ENCODE data around the gene SPC25.
"Not testable (repeated sequence)": the region's sequence is repeated elsewhere in the genome, so short reads cannot be mapped to it uniquely, and the experiment has no call there.

SPC25 gene

DNA sequence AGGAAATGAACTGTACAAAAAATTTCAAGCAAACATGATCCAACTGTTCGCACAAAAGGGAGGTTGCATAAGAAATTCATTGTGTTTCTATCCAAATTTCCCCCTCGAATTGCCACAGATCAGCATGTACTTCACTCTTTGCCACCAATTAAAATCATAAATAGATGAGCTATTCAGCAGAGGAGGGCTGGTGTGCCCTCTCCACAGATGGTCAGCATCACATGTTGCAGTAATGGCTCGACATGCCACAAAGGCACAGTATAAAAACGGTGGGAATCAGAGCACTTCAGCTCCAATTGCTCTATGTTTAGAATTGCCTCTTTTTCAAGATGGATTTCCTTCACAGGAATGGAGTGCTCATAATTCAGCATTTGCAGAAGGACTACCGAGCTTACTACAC, 10.8 kb upstream of the SPC25 start, which contains the start of gene G6PC2:
Gene G6PC2, plus strand, starts transcription at position 289 of the 400 bp plus-strand sequence. Its CDS starts 41 bp downstream, at position 330.
- no peak for DNase-seq

DNA sequence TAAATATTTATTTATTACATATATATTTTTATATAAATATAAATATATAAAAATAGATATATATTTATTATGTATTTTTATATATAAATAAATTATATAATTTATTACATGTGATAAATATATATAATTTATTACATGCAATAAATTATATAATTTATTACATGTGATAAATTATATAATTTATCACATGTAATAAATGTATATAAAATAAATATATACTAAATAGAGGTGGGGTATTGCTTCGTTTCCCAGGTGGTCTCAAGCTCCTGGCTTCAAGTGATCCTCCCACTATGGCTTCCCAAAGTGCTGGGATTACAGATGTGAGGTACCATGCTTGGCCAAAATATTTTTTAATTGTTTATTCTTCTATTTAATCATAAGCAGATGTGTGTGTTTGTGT, 7.2 kb upstream of the SPC25 start:
- no peak for DNase-seq

DNA sequence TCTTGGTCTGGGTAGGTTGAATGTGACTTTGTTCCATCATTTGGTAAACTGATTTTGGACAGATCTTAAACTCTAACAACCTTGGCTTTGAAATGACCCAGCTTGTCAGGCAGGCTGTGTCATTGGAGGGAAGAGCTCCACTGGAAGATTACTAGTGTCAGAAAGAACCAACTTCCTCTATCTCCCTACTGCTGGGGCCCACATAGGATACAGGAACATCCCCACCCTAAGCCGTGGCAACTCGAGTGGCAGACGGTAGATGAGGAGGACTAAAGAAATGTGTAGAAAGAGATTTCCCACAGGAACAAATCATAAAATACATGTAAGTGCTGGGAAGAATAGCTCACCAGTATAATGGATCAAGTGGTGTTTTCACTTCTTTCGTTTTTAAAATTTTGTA, 6.6 kb upstream of the SPC25 start:
- DNase-seq, result no peak

GRCh38 chr2:168895771-168896170, 5.5 kb upstream of the SPC25 start:
- no peak for DNase-seq

GRCh38 chr2:168894720-168895119, 4.5 kb upstream of the SPC25 start:
- no peak for DNase-seq

DNA sequence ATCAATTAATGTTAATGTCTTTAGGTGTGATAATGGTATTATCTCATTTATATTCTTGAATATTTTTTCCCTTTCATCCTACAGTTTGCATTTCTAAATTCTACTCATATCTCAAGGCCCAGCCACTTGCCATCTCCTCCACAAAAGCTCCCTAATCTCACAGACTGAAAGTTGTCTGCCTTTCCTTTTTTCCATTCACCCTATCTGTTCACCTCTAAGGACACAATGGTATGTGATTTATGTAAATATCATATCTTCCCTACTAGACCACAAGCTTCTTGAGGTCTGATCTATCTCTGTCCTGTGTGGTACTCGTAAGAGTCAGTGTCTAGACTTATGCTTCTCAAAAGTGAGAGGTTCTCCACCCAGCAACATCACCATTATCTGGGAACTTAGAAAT, 3.9 kb upstream of the SPC25 start:
- DNase-seq, result no peak

- no peak for DNase-seq
These were observed 2.1 kb upstream of the SPC25 start for GRCh38 chr2:168892327-168892726.

DNA sequence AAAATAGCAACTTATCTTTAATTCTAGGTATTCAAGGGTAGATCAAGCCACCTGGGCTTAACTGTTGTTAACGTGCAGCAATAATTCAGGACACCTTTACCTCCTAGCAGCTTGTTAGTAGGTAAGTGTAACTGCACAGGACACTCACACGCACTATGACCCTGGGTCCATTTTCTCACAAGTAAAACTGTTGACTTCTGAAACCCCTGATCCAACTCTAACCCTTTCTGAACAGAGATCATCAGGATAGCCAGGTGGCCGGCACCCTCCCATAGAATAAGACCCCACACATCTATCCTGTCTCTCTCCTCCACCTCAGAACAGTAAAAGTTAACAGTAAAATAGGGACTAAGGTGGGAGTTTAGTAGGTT, 610 bp downstream of the SPC25 start:
- peak; percentile 54 for DNase-seq

GRCh38 chr2:168884975-168885374, 5.3 kb downstream of the SPC25 start:
- DNase-seq, result no peak

DNA sequence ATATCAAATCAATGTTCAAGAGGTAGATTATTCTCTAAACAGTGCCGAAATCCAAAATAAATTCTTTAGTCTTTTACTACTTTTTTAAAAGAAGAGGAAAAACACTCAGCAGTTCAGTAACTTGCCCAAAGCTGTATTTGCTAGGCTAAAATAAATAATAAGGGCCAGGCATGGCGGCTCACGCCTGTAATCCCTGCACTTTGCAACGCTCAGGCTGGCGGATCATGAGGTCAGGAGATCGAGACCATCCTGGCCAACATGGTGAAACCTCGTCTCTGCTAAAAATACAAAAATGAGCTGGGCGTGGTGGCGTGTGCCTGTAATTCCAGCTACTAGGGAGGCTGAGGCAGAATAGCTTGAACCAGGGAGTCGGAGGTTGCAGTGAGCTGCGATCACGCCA, 8.1 kb downstream of the SPC25 start:
- DNase-seq, result not testable (repeated sequence)

- DNase-seq, result no peak
These were observed 15.7 kb downstream of the SPC25 start for GRCh38 chr2:168874368-168875054.

GRCh38 chr2:168870824-168871223, 19.4 kb downstream of the SPC25 start:
- DNase-seq, result not testable (repeated sequence)

GRCh38 chr2:168870369-168870768, 19.9 kb downstream of the SPC25 start:
- not testable (repeated sequence) for DNase-seq

DNA sequence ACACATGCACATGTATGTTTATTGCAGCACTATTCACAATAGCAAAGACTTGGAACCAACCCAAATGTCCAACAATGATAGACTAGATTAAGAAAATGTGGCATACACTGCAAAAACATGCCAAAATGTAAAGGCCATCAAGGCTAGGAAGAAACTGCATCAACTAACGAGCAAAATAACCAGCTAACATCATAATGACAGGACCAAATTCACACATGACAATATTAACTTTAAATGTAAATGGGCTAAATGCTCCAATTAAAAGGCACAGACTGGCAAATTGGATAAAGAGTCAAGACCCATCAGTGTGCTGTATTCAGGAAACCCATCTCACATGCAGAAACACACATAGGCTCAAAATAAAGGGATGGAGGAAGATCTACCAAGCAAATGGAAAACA, 23.1 kb downstream of the SPC25 start:
- DNase-seq, result not testable (repeated sequence)

- no peak for DNase-seq
These were observed 32.1 kb downstream of the SPC25 start for GRCh38 chr2:168858146-168858545.

- no peak for DNase-seq
These were observed 34.6 kb downstream of the SPC25 start for GRCh38 chr2:168855601-168856000.

GRCh38 chr2:168854651-168855050, 35.6 kb downstream of the SPC25 start:
- no peak for DNase-seq

DNA sequence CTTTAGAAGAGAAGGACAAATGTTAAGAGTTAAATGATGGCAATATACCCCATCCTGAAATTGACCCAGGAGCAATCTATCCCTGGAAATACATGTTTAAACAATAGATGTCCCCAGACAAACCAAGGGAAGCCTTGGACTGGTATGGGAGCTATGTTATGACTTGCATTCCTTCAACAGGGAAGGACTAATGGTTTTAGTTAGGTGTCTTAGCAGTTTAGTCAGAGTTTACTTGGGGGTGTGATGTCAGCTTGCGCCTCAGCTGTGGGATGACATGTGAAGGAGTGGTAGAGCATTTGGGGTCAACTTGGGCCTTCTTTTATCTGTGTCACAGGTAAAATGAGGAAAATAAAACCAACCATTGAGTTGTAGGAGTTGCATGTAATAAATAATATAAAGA, 36.8 kb downstream of the SPC25 start:
- no peak for DNase-seq

- DNase-seq, result no peak
These were observed 37.7 kb downstream of the SPC25 start for GRCh38 chr2:168852481-168852880.

- DNase-seq, result no peak
These were observed 38.4 kb downstream of the SPC25 start for GRCh38 chr2:168851674-168852320.

- no peak for DNase-seq
These were observed 39.4 kb downstream of the SPC25 start for GRCh38 chr2:168850846-168851245.

DNA sequence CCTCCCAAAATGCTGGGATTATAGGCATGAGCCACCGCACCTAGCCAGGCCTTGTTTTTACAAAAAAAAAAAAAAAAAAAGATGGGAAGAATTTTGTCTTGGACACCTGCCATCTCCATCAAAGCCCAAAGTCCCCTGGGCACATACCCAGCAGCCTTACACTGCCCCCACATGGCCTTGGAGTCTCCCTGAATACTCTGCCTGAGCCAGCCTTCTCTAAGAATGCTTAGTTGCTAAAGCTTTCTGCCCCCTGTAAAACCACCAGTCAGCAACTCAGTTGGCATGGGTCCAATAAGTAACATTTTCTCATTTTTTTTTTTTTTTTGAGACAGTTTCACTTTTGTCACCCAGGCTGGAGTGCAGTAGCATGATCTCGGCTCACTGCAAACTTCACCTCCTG, 40.6 kb downstream of the SPC25 start:
- DNase-seq, result peak; percentile 45

DNA sequence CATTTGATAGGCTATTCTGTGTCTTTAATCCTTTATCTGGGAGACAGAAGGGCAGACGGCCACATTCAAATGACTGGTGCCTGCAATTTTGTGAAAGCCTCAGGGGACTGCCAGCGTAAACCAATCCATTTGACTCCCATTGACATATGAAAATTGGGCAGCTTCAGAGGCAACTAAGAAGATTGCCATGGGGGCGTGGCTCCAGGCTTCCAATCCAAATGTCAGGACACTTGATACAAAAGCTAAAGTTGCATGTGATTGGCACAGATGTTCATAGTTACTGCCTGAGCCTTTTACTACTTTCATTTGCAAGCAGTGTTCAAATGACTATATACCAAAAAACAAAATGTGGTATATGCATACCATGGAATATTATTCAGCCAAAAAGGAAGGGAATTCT, 42.0 kb downstream of the SPC25 start:
- peak; percentile 88 for DNase-seq

GRCh38 chr2:168843253-168843652, 47.0 kb downstream of the SPC25 start:
- no peak for DNase-seq

DNA sequence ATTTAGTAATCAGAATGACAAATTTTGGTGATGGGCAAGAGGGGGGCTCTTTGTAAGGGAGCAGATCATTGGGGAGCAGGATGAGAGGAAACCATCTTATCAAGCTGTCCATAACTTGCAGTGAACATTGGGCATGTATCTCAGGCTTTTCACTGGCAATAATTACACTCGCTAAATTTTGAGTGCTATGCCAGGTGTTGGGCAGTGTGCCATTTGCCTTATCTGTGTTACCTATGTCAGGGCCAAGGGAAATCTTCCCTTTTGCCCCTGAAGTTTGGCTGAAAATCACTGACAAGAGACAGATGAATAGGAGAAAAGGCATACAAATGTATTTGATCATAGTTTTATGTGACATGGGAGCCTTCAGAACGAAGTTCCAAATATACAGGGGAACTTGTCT, 48.8 kb downstream of the SPC25 start:
- no peak for DNase-seq
